HCT116 (cell line): ENCODE results near the gene FGF1. TPM values are rescaled to one million over a fixed set of nuclear protein-coding genes. Genes with fewer than 3 reads are reported as not detected.

Source experiments
- ATAC-seq: fragments of 200-7000 bp; cut with Tn5 transposase; 2 replicates; pipeline ENCODE4 v1.9.1; 2020; ENCODE audit warnings: mild to moderate bottlenecking, moderate library complexity
- BruUV-seq: library from RNA; stranded (reverse); fragments of 400-500 nt; replicated peaks from 2 replicates; lab custom pipeline; 2021; lab: Mats Ljungman, UMichigan
- CTCF ChIA-PET: fragments of 300-600 bp; sonication (Branson Sonifier 250); formaldehyde crosslinking; loops from one replicate; lab custom pipeline; 2021; ENCODE audit warnings: antibody characterized with exemption; lab: Charles Lee
- POLR2A ChIA-PET: fragments of 300-600, 350-600 bp; sonication (Branson Sonifier 250); formaldehyde crosslinking; loops from one replicate; lab custom pipeline; 2021; ENCODE audit warnings: antibody characterized with exemption; lab: Charles Lee
- RAD21 ChIA-PET, 2 experiments: fragments of 300-600 bp; sonication (Branson Sonifier 250); formaldehyde crosslinking; loops; one replicate each; lab custom pipeline; 2023; ENCODE audit warnings: low total read pairs in 2 of 2; ENCODE audit not compliant: uncharacterized antibody in 2 of 2, unreplicated experiment in 2 of 2, low non-redundant PET in 1 of 2; lab: Charles Lee
- DNase-seq: peaks from one replicate; pipeline ENCODE4 v3.0.0-alpha.2; 2010; ENCODE audit warnings: low read depth, low spot score
- H2AFZ ChIP-seq: fragments of 200-600 bp; shearing (Covaris generic), sonication (generic); 2 replicates; pipeline ENCODE4 v1.6.1; 2017; ENCODE audit warnings: low read depth, mixed run types, mixed read lengths, antibody characterized with exemption, low read length; ENCODE audit not compliant: poor library complexity, severe bottlenecking
- H3K27ac ChIP-seq: 2 replicates; pipeline ENCODE4 v1.5.1; 2012; ENCODE audit warnings: low read depth, low read length
- H3K27me3 ChIP-seq: fragments of 200-600 bp; sonication (generic); 2 replicates; pipeline ENCODE4 v1.6.1; 2016; ENCODE audit warnings: mixed run types, low read length, mixed read lengths; ENCODE audit not compliant: insufficient read depth
- H3K36me3 ChIP-seq, 2 experiments: fragments of 200-500 bp in 1 of 2; fragments of 200-600 bp in 1 of 2; sonication (Bioruptor generic) in 1 of 2; sonication (generic) in 1 of 2; 2 replicates each; pipeline versions ENCODE4 v1.5.1 to v1.6.1; 2014 to 2016; ENCODE audit warnings: low read length in 2 of 2, inconsistent platforms in 1 of 2, mixed read lengths in 1 of 2, mixed run types in 1 of 2; ENCODE audit not compliant: insufficient read depth in 2 of 2, control insufficient read depth in 1 of 2
- H3K4me1 ChIP-seq, 2 experiments: fragments of 200-600 bp in 1 of 2; sonication (generic) in 1 of 2; 2 replicates each; pipeline versions ENCODE4 v1.5.1 to v1.6.1; 2012 to 2017; ENCODE audit warnings: low read length in 2 of 2, inconsistent platforms in 1 of 2, mild to moderate bottlenecking in 1 of 2, mixed read lengths in 1 of 2, mixed run types in 1 of 2, moderate library complexity in 1 of 2; ENCODE audit not compliant: insufficient read depth in 2 of 2, control insufficient read depth in 1 of 2
- H3K4me2 ChIP-seq: fragments of 200-600 bp; sonication (generic); 2 replicates; pipeline ENCODE4 v1.6.1; 2017; ENCODE audit warnings: mixed run types, low read length, mixed read lengths
- H3K4me3 ChIP-seq, 2 experiments: fragments of 200-600 bp in 1 of 2; sonication (generic) in 1 of 2; replicated peaks in 1 of 2; 2 replicates each; pipeline ENCODE4 v1.5.1; 2011 to 2016; ENCODE audit warnings: low read length in 2 of 2, control low read depth in 1 of 2, low read depth in 1 of 2, mild to moderate bottlenecking in 1 of 2, mixed read lengths in 1 of 2, mixed run types in 1 of 2
- H3K79me2 ChIP-seq: fragments of 200-600 bp; sonication (generic); 2 replicates; pipeline ENCODE4 v1.6.1; 2017; ENCODE audit warnings: mild to moderate bottlenecking, mixed run types, low read length, moderate library complexity, mixed read lengths; ENCODE audit not compliant: insufficient read depth
- H3K9ac ChIP-seq: fragments of 200-600 bp; sonication (generic); 2 replicates; pipeline ENCODE4 v1.6.1; 2016; ENCODE audit warnings: low read length, mixed read lengths
- H3K9me2 ChIP-seq: fragments of 200-600 bp; sonication (generic), shearing (Covaris generic); 2 replicates; pipeline ENCODE4 v1.6.1; 2017; ENCODE audit warnings: mixed run types, mild to moderate bottlenecking, moderate library complexity; ENCODE audit not compliant: insufficient read depth
- H3K9me3 ChIP-seq, 2 experiments: fragments of 200-500 bp in 1 of 2; fragments of 200-600 bp in 1 of 2; sonication (Bioruptor generic) in 1 of 2; sonication (generic) in 1 of 2; 2 replicates each; pipeline ENCODE4 v1.6.1; 2014 to 2017; ENCODE audit warnings: low read length in 2 of 2, mixed read lengths in 2 of 2, inconsistent platforms in 1 of 2, low read depth in 1 of 2, mild to moderate bottlenecking in 1 of 2, mixed run types in 1 of 2, moderate library complexity in 1 of 2; ENCODE audit not compliant: control insufficient read depth in 1 of 2, insufficient read depth in 1 of 2
- H4K20me1 ChIP-seq: fragments of 200-600 bp; sonication (generic), shearing (Covaris generic); 2 replicates; pipeline ENCODE4 v1.6.1; 2017; ENCODE audit warnings: mixed run types, mild to moderate bottlenecking, moderate library complexity; ENCODE audit not compliant: insufficient read depth
- CBX3 ChIP-seq: IDR thresholded peaks from 2 replicates; pipeline ENCODE4 v1.6.1; 2012; ENCODE audit warnings: low read depth
- ELF1 ChIP-seq: IDR thresholded peaks from 2 replicates; pipeline ENCODE4 v1.6.1; 2012; ENCODE audit warnings: low read depth, borderline replicate concordance
- POLR2AphosphoS5 ChIP-seq: IDR thresholded peaks from 2 replicates; pipeline ENCODE4 v1.6.1; 2011; ENCODE audit warnings: mild to moderate bottlenecking, low read depth, low read length, moderate library complexity
- RAD21 ChIP-seq: IDR thresholded peaks from 2 replicates; pipeline ENCODE4 v1.6.1; 2012; ENCODE audit warnings: low read depth, mild to moderate bottlenecking
- SIN3A ChIP-seq: IDR thresholded peaks from 2 replicates; pipeline ENCODE4 v1.6.1; 2012; ENCODE audit warnings: low read depth
- SP1 ChIP-seq: IDR thresholded peaks from 2 replicates; pipeline ENCODE4 v1.6.1; 2012; ENCODE audit warnings: low read depth
- intact Hi-C: fragments of 100-400 bp; cut with micrococcal nuclease; formaldehyde crosslinking; loops from 2 replicates; pipeline ENCODE4 v1.10.0; 2022
- total RNA-seq: library from RNA; stranded (reverse); gene quantifications from one replicate; pipeline ENCODE4 v1.2.1, GENCODE V29; 2021; ENCODE audit not compliant: unreplicated experiment
- TF ChIP-seq, protein P1 (sequence below): IDR thresholded peaks from 2 replicates; pipeline ENCODE4 v1.6.1; 2011; ENCODE audit warnings: mild to moderate bottlenecking, low read length, moderate library complexity; ENCODE audit not compliant: insufficient replicate concordance; ENCODE audit errors: extremely low read depth

The FGF1 gene
- total RNA-seq, 1 experiment from 2014 or later: not detected

DNA sequence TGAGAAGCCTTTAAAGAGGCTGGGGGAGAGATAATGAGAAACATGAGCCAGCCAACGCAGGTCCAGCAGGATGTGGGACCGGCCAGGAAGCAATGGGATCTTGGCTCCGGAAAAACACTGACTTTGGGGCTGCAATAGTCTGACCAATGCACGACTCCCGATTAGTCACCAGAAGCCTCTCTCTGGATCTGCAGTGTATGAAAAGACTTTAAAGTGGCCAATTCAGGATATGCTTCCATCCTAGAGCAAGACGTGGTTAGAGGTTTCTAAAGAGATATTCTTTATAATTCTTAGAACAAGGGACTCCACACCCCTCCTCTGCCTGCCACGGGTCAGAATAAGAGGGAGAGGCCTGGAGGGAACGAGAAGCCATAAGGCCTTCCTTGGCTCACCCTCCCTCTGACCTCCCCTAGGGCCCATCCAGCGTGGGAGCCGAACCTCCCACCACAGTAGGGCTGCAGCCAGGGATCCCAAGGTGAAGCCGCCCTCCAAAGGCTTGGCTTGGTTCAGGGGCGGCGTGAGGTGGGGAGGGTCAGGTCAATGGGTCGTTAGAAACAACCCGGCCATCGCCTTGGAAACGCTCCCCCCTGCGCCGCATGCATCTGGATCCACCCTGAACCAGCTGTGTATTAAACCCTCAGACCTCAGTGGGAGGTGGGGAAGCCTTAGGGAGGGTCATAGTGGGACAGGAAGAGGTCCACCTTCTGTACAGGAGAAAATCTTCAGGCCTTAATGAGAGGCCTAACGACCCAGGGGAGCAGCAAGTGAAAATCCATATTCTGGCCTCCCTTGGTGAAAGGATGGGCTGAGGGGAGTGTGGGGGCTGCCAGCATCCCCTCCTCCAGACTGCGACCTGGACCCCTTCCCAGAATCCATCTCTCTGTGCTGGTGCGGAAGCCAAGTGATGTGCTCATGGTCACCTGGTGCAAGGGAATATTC lies 11.1 kb downstream of the FGF1 start:
- ChIA-PET CTCF (interaction anchor here (1.2 to 1.9 kb wide), 2 partner anchors 19 to 38 kb away, joined by 3 to 5 read pairs; no protein-coding TSS in a partner anchor), POLR2A (no interaction called here), RAD21 (no interaction called here)
- no peaks in the 10 kb centered on the region for H3K9me2 ChIP-seq
- no peaks in the 10 kb centered on the region for H3K79me2 ChIP-seq
- H3K9me3 ChIP-seq: no peaks in the 10 kb centered on the region
- no peak for DNase-seq
- no peak overlapping the region for H2AFZ ChIP-seq
- H3K4me1 ChIP-seq: peaks cover 3 to 12% of the 10 kb centered on the region in 2 experiments; a peak in 3 of 4 replicates
- H3K27ac ChIP-seq: no peak overlapping the region
- intact Hi-C loops: no loop called here
- BruUV-seq: no TSS peak
- no peak overlapping the region for H3K9ac ChIP-seq
- H3K27me3 ChIP-seq: no peaks in the 10 kb centered on the region
- H3K36me3 ChIP-seq: no peaks in the 10 kb centered on the region
- no peak overlapping the region for H3K4me2 ChIP-seq
- ATAC-seq: no peak
- H3K4me3 ChIP-seq: no peak overlapping the region
- TF ChIP-seq ELF1: no peak
- no peak for TF ChIP-seq SP1
- TF ChIP-seq POLR2AphosphoS5: no peak
- TF ChIP-seq, protein P1, sequence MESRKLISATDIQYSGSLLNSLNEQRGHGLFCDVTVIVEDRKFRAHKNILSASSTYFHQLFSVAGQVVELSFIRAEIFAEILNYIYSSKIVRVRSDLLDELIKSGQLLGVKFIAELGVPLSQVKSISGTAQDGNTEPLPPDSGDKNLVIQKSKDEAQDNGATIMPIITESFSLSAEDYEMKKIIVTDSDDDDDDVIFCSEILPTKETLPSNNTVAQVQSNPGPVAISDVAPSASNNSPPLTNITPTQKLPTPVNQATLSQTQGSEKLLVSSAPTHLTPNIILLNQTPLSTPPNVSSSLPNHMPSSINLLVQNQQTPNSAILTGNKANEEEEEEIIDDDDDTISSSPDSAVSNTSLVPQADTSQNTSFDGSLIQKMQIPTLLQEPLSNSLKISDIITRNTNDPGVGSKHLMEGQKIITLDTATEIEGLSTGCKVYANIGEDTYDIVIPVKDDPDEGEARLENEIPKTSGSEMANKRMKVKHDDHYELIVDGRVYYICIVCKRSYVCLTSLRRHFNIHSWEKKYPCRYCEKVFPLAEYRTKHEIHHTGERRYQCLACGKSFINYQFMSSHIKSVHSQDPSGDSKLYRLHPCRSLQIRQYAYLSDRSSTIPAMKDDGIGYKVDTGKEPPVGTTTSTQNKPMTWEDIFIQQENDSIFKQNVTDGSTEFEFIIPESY: no peak
- TF ChIP-seq RAD21: no peak
- TF ChIP-seq CBX3: no peak
- no peak for TF ChIP-seq SIN3A
- no peaks in the 10 kb centered on the region for H4K20me1 ChIP-seq
